Activated gamma-delta T cell treated with Interleukin-2 at 50 U/mL for 16 hours (primary cell): ENCODE measurements around the gene PDGFB.

Experiments used
- DNase-seq: peaks from one replicate; pipeline ENCODE4 v3.0.0-alpha.2; 2020

PDGFB gene

DNA sequence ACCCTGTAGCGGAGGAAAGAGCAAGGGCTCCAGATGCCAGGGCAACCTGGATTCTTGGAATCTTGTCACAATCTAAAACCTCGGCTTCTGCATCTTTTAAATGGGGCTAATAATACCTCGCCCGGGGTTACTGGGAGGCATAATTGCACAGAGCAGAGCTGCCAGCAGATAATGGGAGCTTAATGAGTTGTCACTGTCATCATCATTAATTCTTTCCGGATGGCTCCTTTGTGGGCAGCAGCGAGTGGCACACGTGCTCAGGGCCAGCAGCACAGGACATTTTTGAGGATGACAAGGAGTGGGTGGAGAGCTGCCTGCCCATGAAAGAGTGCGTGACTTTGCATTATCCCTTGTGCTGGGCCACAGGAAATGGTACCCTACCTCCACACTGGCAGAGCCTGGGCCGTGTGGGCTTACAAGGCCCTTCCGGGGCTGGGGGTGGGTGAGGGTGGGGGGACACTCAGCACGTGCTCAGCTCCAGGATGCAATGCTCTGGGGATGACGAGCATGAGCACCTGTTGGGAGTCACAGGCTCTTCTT lies 5.7 kb downstream of the PDGFB start:
- DNase-seq = no peak

GRCh38 chr22:39238561-39238960 lies 6.2 kb downstream of the PDGFB start:
- DNase-seq = no peak

DNA sequence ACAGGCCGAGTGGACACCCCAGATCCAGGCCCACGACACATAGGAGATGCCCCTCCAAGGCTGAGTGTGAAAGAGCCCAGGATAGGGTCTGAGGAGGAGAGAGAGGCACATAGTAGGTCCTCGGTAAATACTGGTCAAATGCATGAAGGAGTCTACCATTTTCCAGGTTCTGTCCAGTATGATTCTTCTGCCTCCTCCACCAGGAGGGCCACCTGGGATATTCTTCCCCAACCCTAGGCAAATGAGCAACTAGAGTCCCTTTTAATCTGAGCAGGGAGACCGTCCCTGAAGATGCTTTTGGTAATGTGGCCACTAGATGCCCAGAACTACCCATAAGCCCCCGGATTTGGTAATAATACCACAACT lies 6.7 kb downstream of the PDGFB start:
- DNase-seq = no peak

DNA sequence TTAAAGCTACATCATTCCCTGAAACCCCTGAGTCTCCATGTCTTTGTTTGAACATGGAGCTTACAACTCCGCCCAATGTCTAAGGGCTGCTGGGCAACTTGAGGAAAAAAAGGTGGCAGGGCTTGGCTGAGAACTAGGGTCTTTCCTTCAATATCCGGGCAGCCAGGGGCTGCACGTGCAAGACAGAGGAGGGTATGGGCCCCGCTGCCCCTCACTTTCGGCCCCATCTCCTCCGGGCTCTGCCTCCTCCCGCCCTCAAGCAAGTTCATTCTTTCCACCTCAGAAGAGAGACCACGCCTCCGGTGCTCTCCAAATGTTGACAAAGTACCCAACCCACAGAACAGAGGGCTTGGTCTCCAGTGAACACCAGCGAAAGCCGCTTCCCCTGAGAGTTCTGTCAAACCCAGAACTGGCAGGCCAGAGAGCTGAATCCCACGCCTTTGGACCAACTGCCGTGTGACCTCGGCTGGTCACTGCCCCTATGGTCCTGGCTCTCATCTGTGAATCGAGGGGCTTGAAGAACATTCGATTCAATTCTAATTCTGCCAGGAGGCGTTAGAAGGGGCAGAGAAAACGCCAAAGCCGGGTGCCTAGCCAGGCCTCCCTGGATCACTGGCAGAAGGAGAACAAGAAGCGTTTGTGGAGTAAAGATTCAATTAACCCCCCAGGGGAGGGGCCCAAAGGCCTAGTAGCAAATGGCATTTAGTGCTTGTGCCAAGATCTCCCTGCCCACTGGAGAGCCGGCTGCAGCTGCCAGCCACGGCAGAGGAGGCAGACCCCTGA lies 7.3 kb downstream of the PDGFB start:
- no peak for DNase-seq

GRCh38 chr22:39236321-39237317 lies 8.2 kb downstream of the PDGFB start:
- DNase-seq = peak; percentile 70

- DNase-seq = no peak
These were observed 9.7 kb downstream of the PDGFB start for GRCh38 chr22:39234867-39235687.

- no peak for DNase-seq
These were observed 10.4 kb downstream of the PDGFB start for GRCh38 chr22:39234472-39234787.

DNA sequence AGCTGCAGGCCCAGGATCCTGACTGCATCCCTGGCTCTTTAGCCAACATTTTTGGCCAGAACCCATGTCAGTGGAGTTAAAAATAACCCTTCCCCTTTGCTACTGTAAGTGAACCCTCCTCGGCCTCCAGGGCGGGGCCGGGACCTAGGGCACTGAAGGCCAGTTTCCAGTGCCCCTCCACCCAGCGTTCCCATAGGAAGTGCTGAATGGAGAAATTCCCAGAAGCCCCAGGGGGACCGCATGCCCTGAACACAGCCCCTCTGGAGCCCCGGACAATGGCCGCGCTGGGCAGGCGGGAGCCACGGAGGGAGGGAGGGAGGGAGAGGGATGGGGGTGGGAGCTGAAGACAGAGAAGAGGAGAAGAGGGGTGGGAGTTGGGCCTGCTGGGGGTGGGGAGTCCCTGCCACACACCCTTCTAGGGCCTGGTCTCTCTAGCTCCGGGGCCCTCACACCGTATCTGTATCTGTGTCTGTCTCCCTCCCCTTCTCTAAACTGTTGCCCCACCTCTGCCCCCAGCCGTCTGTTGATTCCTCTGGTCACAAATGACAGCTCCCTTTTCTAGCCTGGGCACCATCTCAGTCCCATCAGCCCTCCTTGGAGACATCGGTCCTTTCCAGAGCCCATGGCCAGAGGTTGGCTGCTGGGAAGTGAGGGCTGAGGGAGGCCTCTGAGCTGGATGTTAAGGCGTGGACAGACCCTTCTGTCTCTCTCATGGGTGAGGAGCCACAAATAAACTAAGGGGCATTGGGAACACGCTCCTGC lies 10.9 kb downstream of the PDGFB start:
- DNase-seq = no peak

DNA sequence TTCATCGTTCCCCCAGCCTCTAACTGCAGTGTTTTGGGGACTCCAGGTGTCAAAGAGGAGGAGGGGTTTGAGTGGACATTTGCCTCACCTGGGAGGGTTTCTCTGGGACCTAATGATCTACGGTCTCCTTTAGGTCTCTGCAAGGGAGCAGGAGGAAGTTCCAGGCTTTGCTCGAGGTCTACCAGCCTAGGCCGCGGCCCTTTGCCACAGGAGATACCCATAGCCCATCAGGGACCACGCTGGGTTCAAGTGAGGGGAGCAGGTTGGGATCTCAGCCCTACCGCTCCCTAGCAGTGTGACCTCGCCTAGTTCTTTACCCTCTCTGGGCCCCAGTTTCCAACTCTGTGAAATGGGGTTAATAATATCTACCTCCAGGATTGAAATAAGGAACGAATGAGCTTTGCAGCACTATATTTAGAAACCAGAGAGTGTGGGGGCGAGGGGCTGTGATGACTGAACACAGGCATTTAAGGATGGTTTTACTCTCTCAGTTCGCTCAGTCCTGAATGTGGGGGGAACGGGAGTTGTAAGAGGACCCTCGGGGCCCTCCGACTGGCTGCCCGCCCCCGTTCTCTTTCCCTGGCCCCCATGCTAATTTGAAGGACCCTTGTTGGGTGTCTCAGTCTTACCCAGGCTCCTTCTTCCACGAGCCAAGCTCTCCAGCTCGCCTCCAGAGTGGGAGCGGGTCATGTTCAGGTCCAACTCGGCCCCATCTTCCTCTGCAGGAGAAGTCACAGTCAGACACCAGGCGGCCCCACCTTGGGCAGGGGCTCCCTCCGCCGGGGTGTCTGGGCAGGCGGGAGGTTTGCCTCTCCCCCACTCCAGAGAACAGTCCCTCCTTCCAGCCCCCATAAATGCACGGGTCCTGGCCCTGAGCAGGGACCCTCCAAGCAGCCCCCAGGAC lies 11.7 kb downstream of the PDGFB start:
- DNase-seq = no peak

DNA sequence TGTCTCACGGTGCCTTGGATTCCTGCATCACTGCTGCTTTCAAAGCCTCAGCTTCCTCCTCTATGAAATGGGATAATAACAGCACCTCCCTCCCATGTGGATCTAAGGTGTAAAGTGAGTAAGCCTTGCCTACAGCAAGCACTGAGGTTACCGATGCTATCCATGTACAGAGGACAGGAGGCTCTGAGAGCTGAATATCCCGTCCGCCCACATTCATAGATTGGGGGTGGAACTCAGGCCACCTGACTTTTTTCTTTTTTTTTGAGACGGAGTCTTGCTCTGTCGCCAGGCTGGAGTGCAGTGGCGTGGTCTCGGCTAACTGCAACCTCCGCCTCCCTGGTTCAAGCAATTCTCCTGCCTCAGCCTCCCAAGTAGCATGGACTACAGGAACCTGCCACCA lies 12.5 kb downstream of the PDGFB start:
- no peak for DNase-seq

DNA sequence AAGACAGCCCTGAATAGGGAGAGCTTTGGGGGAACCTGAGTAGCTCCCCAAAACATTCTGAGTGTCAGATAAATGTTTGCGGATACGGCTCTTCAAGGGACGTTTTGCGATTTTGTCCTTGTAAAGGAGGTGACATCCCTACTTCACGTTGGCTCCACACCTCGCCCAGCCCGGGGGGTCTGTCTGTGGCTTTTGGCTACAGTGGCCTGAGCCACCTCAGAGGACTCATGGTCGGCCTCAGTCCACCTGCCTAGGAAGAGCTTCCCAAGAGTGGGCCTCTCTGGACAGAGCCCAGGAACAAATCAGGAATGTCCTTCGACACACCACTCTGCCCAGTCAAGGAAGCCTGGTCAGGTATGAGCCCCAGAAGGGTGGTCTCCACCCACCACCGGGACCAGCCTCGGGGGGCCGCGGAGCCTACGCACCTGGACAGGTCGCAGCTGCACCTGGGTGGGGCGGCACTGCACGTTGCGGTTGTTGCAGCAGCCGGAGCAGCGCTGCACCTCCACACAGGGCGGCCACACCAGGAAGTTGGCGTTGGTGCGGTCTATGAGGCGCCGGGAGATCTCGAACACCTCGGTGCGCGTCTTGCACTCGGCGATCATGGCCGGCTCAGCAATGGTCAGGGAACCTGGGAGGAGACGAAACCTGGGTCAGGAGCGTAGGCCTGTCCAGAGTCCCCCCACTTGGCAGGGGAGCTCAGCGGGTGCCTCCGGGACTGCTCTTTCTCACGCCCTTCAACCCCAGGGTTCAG lies 13.4 kb downstream of the PDGFB start:
- DNase-seq = no peak

DNA sequence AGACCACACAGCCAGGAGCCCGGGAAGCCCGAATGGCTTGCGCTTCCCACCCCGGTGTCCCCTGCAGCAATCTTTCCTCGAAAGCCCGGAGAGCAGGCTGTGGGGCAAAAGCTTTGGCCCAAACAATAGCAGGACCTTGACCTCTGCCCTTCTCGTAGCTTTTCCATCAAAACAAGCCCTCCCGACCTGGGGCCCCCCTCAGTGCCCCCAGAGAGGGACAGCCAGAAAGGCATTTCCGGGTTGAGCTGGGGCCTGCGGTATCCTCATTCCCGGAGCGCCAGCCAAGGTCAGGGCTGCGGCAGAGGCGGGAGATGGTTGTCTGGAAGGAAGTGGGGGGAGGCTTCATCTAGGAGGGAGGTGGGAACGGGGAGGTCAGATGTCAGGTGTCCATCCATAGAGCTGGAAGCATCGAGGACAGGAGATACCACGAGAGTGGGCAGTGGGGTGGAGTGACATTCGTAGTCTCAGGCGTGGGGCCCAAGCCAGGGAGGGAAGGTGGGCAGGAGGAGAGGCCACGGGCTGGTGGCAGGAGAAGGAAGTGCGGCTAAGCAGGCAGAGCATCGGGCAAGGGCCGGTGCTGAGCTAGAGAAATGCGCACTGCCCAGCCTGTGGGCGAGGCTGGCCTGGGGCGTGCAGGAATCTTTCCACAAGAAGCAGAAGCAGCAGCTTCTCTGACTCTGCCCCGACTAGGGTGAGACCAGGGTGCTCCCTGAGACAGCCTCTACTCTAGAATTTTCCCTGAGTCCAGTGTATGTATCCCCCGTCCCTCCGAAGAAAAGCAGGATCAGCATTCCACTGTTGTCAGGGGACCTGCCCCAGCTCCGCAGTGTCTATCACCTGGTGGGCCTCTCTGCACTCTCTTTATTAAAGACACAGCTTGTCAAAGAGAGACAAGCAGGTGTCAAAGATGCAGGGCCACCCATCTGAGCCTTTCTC lies 14.3 kb downstream of the PDGFB start:
- DNase-seq = no peak

GRCh38 chr22:39229688-39230260 lies 15.0 kb downstream of the PDGFB start:
- DNase-seq = no peak

GRCh38 chr22:39229075-39229474 lies 15.7 kb downstream of the PDGFB start:
- DNase-seq = no peak

GRCh38 chr22:39227542-39228272 lies 17.1 kb downstream of the PDGFB start:
- DNase-seq = no peak

DNA sequence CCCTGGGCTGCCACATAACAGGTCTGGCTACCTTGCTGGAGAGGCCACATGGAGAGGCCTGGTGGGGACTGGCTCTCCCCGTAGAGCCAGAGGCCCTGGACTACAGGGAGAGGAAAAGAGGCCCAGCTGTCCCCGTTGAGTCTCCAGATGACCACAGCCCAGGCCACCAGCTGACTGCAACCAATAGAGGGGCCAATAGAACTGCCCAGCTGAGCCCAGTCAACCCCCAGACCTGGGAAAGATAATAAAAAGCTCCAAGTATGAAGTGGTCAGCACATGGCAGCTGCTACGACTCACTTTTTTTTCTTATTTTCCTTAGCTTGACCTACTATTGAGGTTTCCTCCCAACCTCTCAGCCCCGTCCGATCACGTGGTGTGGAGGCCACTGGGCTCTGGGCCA lies 18.4 kb downstream of the PDGFB start:
- no peak for DNase-seq

DNA sequence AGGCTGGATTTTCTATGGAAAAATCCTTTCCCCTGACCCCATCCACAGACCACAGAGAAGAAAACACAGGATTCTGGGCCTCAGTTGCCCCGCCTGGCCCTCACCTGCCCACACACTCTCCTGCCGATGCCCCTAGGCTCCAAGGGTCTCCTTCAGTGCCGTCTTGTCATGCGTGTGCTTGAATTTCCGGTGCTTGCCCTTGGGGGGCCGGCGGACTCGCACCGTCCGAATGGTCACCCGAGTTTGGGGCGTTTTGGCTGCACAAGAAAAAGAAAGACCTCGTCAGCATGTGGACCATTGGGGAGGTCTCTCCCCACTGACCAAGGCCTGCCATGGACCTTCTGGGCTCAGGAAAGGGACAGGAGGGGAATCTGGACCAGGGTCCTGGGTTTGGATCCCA lies 19.2 kb downstream of the PDGFB start:
- DNase-seq = no peak

- no peak for DNase-seq
These were observed 20.2 kb downstream of the PDGFB start for GRCh38 chr22:39224550-39224949.
